Endothelial cell of umbilical vein (primary cell): ENCODE results near the gene NRG3. TPM values are rescaled to one million over a fixed set of nuclear protein-coding genes. Genes with fewer than 3 reads are reported as not detected.

ENCODE experiments used
- BruUV-seq: library from RNA; stranded (reverse); fragments of 400-500 nt; replicated peaks from 2 replicates; lab custom pipeline; 2021; lab: Mats Ljungman, UMichigan
- CTCF ChIA-PET: fragments of 300-600, 350-600 bp; sonication (Branson Sonifier 250); formaldehyde crosslinking; loops from one replicate; lab custom pipeline; 2021; ENCODE audit warnings: antibody characterized with exemption, inconsistent platforms; lab: Charles Lee
- POLR2A ChIA-PET: fragments of 300-600, 350-600 bp; sonication (Branson Sonifier 250); formaldehyde crosslinking; loops from one replicate; lab custom pipeline; 2021; ENCODE audit warnings: antibody characterized with exemption, inconsistent platforms; lab: Charles Lee
- DNase-seq: peaks from one replicate; pipeline ENCODE4 v3.0.0-alpha.2; 2011; ENCODE audit warnings: low read depth, low spot score
- FAIRE-seq: peaks from 2 replicates; lab custom pipeline; 2011; peaks lifted over from hg19 to GRCh38; lab: Jason Lieb, UNC
- H2AFZ ChIP-seq: 2 replicates; pipeline ENCODE4 v1.6.0; 2012; ENCODE audit warnings: low read depth, low read length, control low read depth, inconsistent platforms
- H3K27ac ChIP-seq: 2 replicates; pipeline ENCODE4 v1.5.1; 2011; ENCODE audit warnings: low read depth, mild to moderate bottlenecking, control low read depth, low read length, moderate library complexity; ENCODE audit not compliant: insufficient read depth
- H3K27me3 ChIP-seq, 2 experiments: 2 replicates each; pipeline versions ENCODE4 v1.6.0 to v1.6.1; 2011; ENCODE audit warnings: low read length in 2 of 2, mixed read lengths in 1 of 2; ENCODE audit not compliant: control insufficient read depth in 2 of 2, insufficient read depth in 2 of 2
- H3K36me3 ChIP-seq, 2 experiments: 2 replicates in 1 of 2; 3 replicates in 1 of 2; pipeline ENCODE4 v1.5.1; 2011; ENCODE audit warnings: low read length in 2 of 2, mild to moderate bottlenecking in 1 of 2, moderate library complexity in 1 of 2; ENCODE audit not compliant: control insufficient read depth in 2 of 2, insufficient read depth in 2 of 2; ENCODE audit errors: extremely low read depth in 1 of 2
- H3K4me1 ChIP-seq: 3 replicates; pipeline ENCODE4 v1.5.1; 2011; ENCODE audit warnings: mild to moderate bottlenecking, low read length; ENCODE audit not compliant: control insufficient read depth, insufficient read depth; ENCODE audit errors: extremely low read depth
- H3K4me2 ChIP-seq: 2 replicates; pipeline ENCODE4 v1.6.1; 2011; ENCODE audit warnings: low read length, control low read depth, mixed read lengths; ENCODE audit not compliant: insufficient read depth
- H3K4me3 ChIP-seq, 3 experiments: fragments of 200-600 bp in 1 of 3; sonication (generic), shearing (Covaris generic) in 1 of 3; replicated peaks in 1 of 3; 2 replicates each; pipeline ENCODE4 v1.5.1; 2011 to 2016; ENCODE audit warnings: control low read depth in 3 of 3, low read length in 3 of 3, mild to moderate bottlenecking in 2 of 3, inconsistent platforms in 1 of 3, low read depth in 1 of 3, moderate library complexity in 1 of 3; ENCODE audit not compliant: insufficient read depth in 1 of 3
- H3K79me2 ChIP-seq: 2 replicates; pipeline ENCODE4 v1.6.0; 2012; ENCODE audit warnings: low read length, inconsistent platforms; ENCODE audit not compliant: control insufficient read depth, insufficient read depth
- H3K9ac ChIP-seq: replicated peaks from 2 replicates; pipeline ENCODE3; 2011; ENCODE audit warnings: low read length, control low read depth; ENCODE audit not compliant: insufficient read depth; ENCODE audit errors: extremely low read depth
- H3K9me1 ChIP-seq: replicated peaks from 3 replicates; pipeline ENCODE4 v1.6.0; 2011; ENCODE audit warnings: mild to moderate bottlenecking, low read length; ENCODE audit not compliant: control insufficient read depth, insufficient read depth; ENCODE audit errors: extremely low read depth
- H3K9me3 ChIP-seq: replicated peaks from 2 replicates; pipeline ENCODE4 v1.5.1; 2012; ENCODE audit warnings: low read length, inconsistent platforms; ENCODE audit not compliant: control insufficient read depth, insufficient read depth
- H4K20me1 ChIP-seq: replicated peaks from 2 replicates; pipeline ENCODE3; 2011; ENCODE audit warnings: mild to moderate bottlenecking, low read length; ENCODE audit not compliant: control insufficient read depth, insufficient read depth; ENCODE audit errors: extremely low read depth
- EZH2 ChIP-seq: IDR thresholded peaks from 2 replicates; pipeline ENCODE4 v1.6.1; 2012; ENCODE audit warnings: borderline replicate concordance, low read depth, mild to moderate bottlenecking, moderate library complexity, low read length, inconsistent platforms; ENCODE audit not compliant: severe bottlenecking
- FOS ChIP-seq: IDR thresholded peaks from 2 replicates; pipeline ENCODE4 v1.6.1; 2011; ENCODE audit warnings: mild to moderate bottlenecking, low read length, moderate library complexity, borderline replicate concordance; ENCODE audit not compliant: insufficient read depth
- GATA2 ChIP-seq: IDR thresholded peaks from 2 replicates; pipeline ENCODE4 v1.7.0; 2011; ENCODE audit warnings: low read depth, mild to moderate bottlenecking, moderate library complexity, mixed read lengths, low read length; ENCODE audit not compliant: insufficient read length, insufficient read depth
- JUN ChIP-seq: IDR thresholded peaks from 2 replicates; pipeline ENCODE4 v1.6.1; 2011; ENCODE audit warnings: borderline replicate concordance, low read depth; ENCODE audit not compliant: insufficient read length, insufficient read depth
- MYC ChIP-seq: IDR thresholded peaks from one replicate; pipeline ENCODE4 v1.6.1; 2011; ENCODE audit warnings: mild to moderate bottlenecking, low read depth, low read length
- POLR2A ChIP-seq: IDR thresholded peaks from 2 replicates; pipeline ENCODE4 v1.6.1; 2012; ENCODE audit warnings: low read depth, mild to moderate bottlenecking, control low read depth, low read length
- POLR2AphosphoS5 ChIP-seq: IDR thresholded peaks from 2 replicates; pipeline ENCODE4 v1.6.1; 2012; ENCODE audit warnings: low read depth, mild to moderate bottlenecking, control low read depth, low read length, moderate library complexity; ENCODE audit not compliant: insufficient read depth
- dilution Hi-C: fragments of 300-500 bp; cut with MboI; formaldehyde crosslinking; loops from one replicate; pipeline ENCODE4 v1.15.0; 2019; ENCODE audit warnings: low sequenced_read_pairs; ENCODE audit not compliant: extremely low pct_ligation_motif_present
- intact Hi-C: fragments of 100-400 bp; cut with micrococcal nuclease; formaldehyde crosslinking; loops from one replicate; pipeline ENCODE4 v1.10.0; 2022
- polyA plus RNA-seq, 4 experiments: library from polyadenylated mRNA; depleted of rRNA in 3 of 4; stranded (reverse) in 3 of 4; unstranded in 1 of 4; fragments of >200 nt; gene quantifications; 2 replicates each; pipeline versions ENCODE4 v1.2.1 to v1.2.3, GENCODE V29; 2011 to 2012; ENCODE audit warnings: missing spikeins in 1 of 4
- total RNA-seq: library from RNA; stranded (reverse); gene quantifications from 2 replicates; pipeline ENCODE4 v1.2.3, GENCODE V29; 2021
- TF ChIP-seq, protein P1 (sequence below), 2 donors: IDR thresholded peaks; 1 replicate in 1 of 2; 2 replicates in 1 of 2; pipeline ENCODE4 v1.5.1; 2011; ENCODE audit warnings: low read length in 2 of 2, mild to moderate bottlenecking in 2 of 2, moderate library complexity in 2 of 2, control low read depth in 1 of 2, inconsistent platforms in 1 of 2, low read depth in 1 of 2; ENCODE audit not compliant: insufficient read depth in 1 of 2; ENCODE audit errors: extremely low read depth in 1 of 2
- TF ChIP-seq, protein P2 (sequence below): IDR thresholded peaks from 2 replicates; pipeline ENCODE4 v1.6.1; 2011; ENCODE audit not compliant: insufficient read depth, insufficient read length

Gene NRG3
- total and polyA plus RNA-seq, 2 donors (not counting 3 experiments of a cell fraction or from before 2014, with no cell fraction given) = 1.9 to 3.9 TPM

GRCh38 chr10:81905161-81905560, 30.2 kb downstream of the NRG3 start:
- H3K4me2 ChIP-seq = no peak overlapping the region
- BruUV-seq = no TSS peak
- H2AFZ ChIP-seq = no peak overlapping the region
- H3K27ac ChIP-seq = no peak overlapping the region
- CTCF ChIA-PET = no interaction called here
- H3K4me3 ChIP-seq = no peak overlapping the region
- no peaks in the 10 kb centered on the region for H3K79me2 ChIP-seq
- no peak overlapping the region for H3K9ac ChIP-seq
- H3K9me1 ChIP-seq = no peaks in the 10 kb centered on the region
- no peak for DNase-seq
- TF ChIP-seq, protein P1, sequence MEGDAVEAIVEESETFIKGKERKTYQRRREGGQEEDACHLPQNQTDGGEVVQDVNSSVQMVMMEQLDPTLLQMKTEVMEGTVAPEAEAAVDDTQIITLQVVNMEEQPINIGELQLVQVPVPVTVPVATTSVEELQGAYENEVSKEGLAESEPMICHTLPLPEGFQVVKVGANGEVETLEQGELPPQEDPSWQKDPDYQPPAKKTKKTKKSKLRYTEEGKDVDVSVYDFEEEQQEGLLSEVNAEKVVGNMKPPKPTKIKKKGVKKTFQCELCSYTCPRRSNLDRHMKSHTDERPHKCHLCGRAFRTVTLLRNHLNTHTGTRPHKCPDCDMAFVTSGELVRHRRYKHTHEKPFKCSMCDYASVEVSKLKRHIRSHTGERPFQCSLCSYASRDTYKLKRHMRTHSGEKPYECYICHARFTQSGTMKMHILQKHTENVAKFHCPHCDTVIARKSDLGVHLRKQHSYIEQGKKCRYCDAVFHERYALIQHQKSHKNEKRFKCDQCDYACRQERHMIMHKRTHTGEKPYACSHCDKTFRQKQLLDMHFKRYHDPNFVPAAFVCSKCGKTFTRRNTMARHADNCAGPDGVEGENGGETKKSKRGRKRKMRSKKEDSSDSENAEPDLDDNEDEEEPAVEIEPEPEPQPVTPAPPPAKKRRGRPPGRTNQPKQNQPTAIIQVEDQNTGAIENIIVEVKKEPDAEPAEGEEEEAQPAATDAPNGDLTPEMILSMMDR (IDR thresholded peaks at IDR 0.05; ENCODE audit: extremely low read depth in 1 of 2, insufficient read depth in 1 of 2, low read depth in 1 of 2, low read length in 2 of 2) = no peak
- TF ChIP-seq JUN (no peak), POLR2A (no peak), POLR2AphosphoS5 (no peak), MYC (no peak), GATA2 (no peak), FOS (no peak), EZH2 (no peak)
- TF ChIP-seq, protein P2, sequence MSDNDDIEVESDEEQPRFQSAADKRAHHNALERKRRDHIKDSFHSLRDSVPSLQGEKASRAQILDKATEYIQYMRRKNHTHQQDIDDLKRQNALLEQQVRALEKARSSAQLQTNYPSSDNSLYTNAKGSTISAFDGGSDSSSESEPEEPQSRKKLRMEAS = no peak
- dilution Hi-C loops = no loop called here
- H3K9me3 ChIP-seq = no peaks in the 10 kb centered on the region
- intact Hi-C loops = no loop called here
- H3K36me3 ChIP-seq = no peaks in the 10 kb centered on the region
- POLR2A ChIA-PET = no interaction called here
- no peaks in the 10 kb centered on the region for H3K27me3 ChIP-seq
- H3K4me1 ChIP-seq = no peaks in the 10 kb centered on the region
- H4K20me1 ChIP-seq = no peaks in the 10 kb centered on the region
- no peak for FAIRE-seq
